NOMO-1 treated with DMSO at 0.1 percent for 48 hours (cell line): Measurements from ENCODE around the gene MMRN2.

Experiments
- DNase-seq: peaks from one replicate; lab custom pipeline; 2025; ENCODE audit not compliant: unreplicated experiment; lab: John Stamatoyannopoulos, UW

Gene MMRN2

GRCh38 chr10:86969421-86970041, 12.1 kb upstream of the MMRN2 start:
- DNase-seq = no peak

GRCh38 chr10:86968994-86969355, 11.6 kb upstream of the MMRN2 start:
- DNase-seq = no peak

DNA sequence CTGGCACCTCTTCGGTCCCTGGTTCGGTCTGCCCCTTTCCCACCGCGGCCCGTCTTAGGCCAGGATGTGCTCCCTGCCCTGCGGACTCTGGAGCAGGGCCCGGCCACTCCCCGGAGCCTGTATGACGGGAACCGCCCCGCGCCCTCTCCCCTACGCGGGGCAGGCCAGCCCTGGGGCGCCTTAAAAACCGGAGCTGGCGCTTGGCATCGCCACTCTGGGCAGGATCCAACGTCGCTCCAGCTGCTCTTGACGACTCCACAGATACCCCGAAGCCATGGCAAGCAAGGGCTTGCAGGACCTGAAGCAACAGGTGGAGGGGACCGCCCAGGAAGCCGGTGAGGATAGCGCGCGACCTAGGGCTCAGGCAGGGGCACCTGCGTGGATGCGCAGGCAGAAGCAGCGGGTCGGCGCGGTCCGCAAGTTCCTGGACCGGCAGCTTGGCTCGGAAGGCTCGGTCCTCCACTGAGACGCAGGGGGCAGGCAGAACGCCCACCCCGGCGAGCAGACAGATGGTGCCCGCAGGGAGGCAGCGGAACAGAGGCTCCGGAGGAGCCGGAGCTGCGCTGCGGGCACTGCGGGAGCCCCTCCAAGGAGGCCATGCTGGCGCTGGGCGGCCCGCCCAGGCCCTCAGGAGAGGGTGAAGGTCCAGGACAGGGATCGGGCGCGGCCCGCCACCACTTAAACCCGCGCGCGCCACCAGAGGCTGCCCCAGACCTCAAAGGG, 11.0 kb upstream of the MMRN2 start, which contains the start of gene ADIRF:
ADIRF (plus strand) TSS at position 212 of the 723 bp plus-strand sequence; CDS start at position 275, 63 bp downstream.
- DNase-seq = no peak

DNA sequence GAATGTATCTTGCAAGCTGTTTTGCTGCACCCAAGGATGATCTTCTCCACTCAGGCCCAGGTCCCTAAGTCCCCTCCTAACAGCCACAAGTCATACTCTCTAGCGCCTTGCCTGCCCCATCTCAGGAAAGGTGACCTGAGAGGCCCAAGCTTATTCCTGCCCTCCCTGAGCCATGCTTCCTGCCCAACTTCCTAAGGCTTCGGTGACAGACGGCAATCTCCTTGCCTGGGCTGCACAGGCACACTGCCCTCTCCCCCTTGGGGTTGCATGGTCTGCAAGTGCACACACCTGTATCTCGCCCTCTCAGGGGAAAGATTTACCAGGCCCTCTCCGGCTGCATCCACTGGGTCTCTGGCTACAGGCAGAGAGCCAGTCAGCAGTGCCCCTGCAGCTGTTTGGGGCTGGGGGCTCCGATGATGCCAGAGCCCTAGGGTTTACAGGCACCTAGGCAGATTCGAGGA, 10.1 kb upstream of the MMRN2 start:
- no peak for DNase-seq

DNA sequence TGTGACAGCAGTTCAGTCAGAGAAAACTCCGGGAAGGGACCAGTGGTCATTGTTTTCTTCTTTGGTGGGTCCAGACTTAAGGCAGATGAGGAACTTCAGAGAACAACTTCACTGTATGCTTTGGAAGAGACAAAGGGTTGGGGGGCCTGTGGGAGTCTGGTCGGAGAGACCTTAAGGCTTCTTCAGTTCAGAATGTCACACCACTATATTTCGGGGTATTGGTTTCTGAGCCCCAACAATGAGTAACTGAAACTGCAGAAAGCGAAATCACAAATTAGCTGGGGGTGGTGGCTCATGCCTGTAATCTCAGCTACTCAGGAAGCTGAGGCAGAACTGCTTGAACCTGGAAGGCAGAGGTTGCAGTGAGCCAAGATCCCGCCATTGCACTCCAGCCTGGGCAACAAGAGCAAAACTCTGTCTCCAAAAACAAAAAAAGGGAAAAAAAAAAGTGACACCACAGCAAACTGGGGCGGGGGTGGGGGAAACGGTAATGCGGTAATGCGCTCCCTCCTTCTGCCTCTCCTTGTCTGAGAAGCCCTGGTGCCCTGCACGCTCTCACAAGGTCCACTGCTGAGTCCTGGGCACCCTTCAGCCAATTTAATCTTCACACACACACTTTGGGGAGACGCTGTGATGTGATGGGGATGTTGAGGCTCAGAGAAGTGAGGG, 8.7 kb upstream of the MMRN2 start:
- no peak for DNase-seq

- no peak for DNase-seq
Measured at GRCh38 chr10:86964847-86965190, 7.4 kb upstream of the MMRN2 start.

GRCh38 chr10:86964061-86964846, 6.8 kb upstream of the MMRN2 start:
- no peak for DNase-seq

GRCh38 chr10:86963341-86963919, 6.0 kb upstream of the MMRN2 start:
- no peak for DNase-seq

DNA sequence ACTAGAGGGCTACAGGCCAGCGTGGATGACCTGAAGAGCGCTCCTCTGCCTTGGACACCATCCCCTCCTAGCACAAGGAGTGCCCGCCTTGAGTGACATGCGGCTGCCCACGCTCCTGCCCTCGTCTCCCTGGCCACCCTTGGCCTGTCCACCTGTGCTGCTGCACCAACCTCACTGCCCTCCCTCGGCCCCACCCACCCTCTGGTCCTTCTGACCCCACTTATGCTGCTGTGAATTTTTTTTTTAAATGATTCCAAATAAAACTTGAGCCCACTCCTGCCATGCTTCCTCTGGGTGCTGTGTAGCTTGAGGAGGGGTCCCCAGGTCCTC, 5.5 kb upstream of the MMRN2 start:
- DNase-seq = no peak

DNA sequence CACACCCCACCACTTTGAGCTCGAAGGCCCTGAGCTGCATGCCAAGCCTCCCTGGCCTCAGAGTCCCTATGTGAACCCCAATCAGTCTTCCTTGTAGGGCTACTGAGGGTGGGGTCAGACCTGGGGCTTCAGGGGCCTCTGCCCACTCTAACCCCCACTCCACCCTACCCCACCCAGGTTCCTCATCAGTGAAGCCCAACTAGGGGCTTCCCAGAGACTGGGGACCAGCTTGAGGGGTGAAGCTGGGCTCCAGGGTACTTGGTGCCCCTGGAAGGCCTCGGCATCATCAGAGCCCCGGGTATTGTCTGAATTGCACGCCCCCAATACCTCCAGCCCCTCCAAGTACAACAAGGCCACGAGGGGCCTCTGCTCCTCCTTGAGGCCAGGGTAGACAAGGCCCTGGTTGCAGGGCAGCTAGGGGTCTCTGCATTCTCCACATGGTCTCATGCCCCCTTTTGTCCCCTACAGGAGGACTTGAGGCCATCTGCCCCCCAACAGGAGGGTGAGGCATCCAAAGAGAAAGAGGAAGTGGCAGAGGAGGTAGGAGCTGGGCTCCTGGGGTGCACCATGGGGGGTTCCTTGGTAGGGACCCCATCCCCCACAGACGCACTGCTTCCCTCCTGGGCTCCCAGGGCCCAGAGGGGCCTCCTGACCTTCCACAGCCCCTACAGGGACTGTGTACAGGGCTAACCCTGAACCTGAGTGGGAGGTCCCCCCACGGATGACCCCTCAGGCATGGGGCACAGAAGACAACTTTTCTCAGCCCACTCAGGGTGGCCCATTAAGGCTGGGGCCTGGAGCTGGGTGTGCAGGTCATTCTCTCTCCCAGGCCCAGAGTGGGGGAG, 4.9 kb upstream of the MMRN2 start:
- peak; percentile 11 for DNase-seq

DNA sequence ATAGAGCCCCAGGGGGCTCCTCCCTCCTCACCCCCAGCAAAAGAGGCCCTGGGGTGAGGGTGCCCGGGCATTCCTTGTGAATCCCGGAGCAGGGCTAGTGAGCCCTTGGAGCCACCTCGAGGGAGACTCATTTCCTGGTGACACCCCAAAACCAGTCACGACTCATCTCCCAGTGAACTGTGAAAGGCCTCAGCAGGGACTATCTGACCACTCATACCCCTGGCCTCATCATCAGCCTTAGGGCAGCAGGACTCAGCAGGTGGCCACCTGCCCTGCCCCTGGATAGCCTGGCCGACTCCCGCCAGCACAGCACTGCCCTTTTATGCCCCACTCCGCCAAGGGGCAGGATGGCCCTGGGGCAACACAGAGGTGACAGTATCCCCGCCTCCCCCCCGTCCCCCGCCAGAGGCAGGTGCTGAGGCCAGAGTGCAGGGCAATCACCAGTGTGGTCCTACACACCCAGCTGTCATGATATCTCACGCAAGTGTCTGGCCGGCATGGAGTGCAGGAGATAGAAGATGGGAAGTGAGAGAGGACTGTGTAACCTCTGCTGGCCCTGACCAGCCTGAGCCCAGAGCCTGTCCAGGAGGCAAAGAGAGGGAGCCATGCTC, 4.2 kb upstream of the MMRN2 start:
- DNase-seq = no peak

DNA sequence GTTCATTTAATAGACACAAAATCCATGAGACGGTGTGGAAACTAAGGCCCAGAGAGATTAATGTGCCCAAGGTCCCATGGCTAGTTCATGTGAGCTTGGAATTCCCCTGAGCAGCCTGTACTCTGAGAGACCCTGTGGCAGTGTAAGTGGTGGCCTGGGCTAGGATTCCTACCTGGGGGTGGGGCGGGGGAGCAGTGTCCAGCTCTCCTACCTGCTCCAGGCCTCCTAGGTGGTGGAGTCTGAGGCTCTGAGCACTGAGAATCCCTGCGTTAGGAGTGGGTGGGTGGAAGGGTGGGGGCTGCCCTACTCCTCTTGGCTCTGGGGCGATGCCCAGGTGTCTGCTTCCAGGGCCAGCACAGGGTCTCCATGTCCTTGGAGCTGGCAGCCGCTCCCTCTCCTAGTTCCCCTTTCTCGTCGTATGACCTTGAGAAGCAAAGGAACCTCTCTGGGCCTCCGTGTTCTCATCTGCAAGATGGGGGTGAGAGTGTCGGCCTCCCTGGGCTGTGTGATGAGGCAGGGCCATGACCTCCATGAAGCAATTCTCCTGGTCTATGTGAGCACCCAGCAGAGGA, 3.5 kb upstream of the MMRN2 start:
- no peak for DNase-seq

DNA sequence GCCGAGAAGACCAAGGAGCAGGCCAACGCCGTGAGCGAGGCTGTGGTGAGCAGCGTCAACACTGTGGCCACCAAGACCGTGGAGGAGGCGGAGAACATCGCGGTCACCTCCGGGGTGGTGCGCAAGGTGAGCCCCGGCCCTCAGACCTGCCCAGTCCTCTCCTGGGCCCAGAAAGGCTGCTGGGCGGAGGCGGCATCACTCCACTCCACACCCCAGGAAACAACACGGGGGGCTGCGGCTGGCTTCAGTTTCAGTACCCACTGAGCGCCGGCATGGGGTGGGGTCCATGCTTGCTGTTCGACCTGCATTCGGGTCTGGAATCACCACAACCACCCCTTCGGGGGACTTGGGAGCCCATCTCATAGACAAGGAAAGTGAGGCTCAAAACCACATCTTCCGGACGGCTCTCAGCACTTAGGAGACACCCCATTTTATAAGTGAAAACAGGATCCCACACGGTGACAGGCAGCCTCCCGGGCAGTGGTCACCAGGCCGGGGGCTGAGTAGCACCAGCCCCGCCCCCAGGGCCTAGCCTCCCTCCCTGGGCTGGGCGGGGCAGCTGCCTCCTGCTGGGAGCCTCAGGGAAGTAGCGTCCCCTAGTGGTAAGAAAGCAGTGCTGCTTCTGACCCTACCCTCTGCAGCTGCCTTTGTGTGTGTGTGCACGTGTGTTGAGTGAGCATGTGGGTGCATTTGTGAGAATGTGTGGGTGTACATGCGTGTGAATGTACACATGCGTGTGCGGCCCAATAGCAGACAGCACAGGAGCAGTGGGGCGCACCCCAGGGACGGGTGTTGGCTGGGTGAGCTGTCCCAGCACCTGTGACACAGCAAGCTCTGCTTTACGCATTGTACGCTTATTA, 2.8 kb upstream of the MMRN2 start:
- DNase-seq = peak; percentile 53

DNA sequence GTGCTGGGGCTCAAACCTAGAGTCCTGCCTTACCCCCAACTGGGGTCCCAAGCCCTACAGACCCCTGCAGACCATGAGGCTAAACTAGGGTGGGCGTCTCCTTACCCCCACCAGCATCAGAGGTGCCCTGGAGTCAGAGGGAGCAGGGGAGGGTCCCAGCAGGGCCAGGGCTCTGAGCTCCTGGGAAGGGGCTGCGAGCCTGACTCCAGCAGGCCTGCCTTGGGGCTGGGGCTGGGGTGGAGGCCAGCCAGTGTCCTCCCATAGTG, 2.3 kb upstream of the MMRN2 start:
- DNase-seq = no peak

DNA sequence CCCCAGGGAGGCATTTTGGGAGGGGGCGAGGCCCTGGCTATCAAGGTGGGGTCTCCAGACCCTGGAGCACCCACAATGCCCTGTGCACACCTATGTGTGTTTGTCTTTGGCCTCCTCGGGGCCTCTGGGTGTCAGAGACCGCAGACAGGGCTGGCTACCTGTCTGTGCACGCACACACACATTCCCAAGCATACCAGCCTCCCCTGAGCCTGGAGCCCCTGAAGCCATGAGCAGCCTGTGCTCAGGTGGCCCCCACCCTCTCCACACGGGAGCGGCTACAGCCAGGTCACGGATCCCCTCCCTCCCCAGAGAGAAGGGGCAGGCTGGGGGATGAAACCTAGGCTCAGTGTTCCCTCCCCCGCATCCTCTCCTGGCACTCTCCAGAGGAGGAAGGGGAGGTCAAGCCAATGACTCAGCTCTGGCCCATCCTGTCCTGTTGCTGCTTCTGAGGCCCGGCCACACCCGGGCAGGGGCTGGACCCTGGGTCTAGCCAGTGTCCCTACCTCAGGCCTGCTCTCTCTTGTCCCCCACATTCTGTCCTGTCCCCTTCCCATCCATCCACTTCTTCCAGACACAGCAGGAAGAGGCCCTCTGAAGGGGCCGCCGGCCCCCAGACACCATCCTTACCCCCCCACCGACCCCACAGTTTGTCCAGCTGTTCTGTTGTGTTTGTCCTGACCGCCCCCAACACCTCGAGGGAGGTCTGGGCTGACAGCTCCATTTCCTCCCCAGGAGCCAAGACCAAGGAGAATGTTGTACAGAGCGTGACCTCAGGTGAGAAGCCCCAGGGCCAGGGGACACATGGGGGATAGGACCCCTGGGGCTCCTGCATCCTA, 1.7 kb upstream of the MMRN2 start:
- no peak for DNase-seq

DNA sequence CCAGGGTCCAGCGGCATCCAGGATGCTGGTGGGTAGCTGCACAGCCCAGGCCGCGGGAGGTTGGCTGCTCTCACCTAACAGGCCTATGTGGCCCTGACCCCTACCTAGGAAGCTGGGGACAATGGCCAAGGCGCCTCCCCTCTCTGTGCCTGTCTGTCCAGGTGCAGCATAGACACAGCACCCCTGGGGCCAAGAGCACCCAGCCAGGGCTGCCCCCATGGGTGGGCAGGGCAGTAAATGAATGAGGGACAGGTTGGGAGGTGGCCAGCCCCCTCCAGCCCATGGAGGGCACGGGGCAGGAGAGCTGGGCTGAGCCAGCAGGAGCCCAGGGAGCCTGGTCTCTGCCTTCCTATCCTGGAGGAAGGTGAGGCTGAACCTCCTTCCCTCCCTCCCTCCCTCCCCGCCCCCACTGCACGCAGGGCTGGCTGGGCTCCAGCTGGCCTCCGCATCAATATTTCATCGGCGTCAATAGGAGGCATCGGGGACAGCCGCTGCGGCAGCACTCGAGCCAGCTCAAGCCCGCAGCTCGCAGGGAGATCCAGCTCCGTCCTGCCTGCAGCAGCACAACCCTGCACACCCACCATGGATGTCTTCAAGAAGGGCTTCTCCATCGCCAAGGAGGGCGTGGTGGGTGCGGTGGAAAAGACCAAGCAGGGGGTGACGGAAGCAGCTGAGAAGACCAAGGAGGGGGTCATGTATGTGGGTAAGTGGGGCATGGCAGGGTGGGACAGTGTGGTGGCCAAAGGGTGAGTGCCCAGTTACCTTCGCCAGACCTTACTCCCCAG, 893 bp upstream of the MMRN2 start, which contains the start of gene SNCG:
SNCG (plus strand) TSS at position 484 of the 785 bp plus-strand sequence; CDS start at position 583, 99 bp downstream.
- DNase-seq = no peak

GRCh38 chr10:86956848-86957448, 467 bp downstream of the MMRN2 start:
- DNase-seq = no peak
